Suprapubic skin (tissue), 4 donors: Measurements from ENCODE around the gene BRAT1. TPM values are rescaled to one million over a fixed set of nuclear protein-coding genes. Genes with fewer than 3 reads are reported as not detected.
A peak's percentile ranks its signal among the peaks of the same experiment; 100 is the strongest.

Experiments
- DNase-seq, 2 donors: peaks; one replicate each; pipeline ENCODE4 v3.0.0-alpha.2; 2019; ENCODE audit warnings: low spot score in 2 of 2
- H3K27ac ChIP-seq: fragments of 200-600 bp; sonication (generic); one replicate; pipeline ENCODE4 v1.5.1; 2019
- H3K27me3 ChIP-seq: fragments of 200-600 bp; sonication (generic); one replicate; pipeline ENCODE4 v1.5.1; 2019
- H3K36me3 ChIP-seq: fragments of 200-600 bp; sonication (generic); one replicate; pipeline ENCODE4 v1.5.1; 2019
- H3K4me1 ChIP-seq: fragments of 200-600 bp; sonication (generic); one replicate; pipeline ENCODE4 v1.5.1; 2019
- H3K4me3 ChIP-seq: fragments of 200-600 bp; sonication (generic); one replicate; pipeline ENCODE4 v1.5.1; 2019; ENCODE audit warnings: mild to moderate bottlenecking
- H3K9me3 ChIP-seq: fragments of 200-600 bp; sonication (generic); one replicate; pipeline ENCODE4 v1.5.1; 2019
- CTCF ChIP-seq, 2 donors: fragments of 200-600 bp in 1 of 2; fragments of 450-650 bp in 1 of 2; sonication (generic) in 1 of 2; IDR thresholded peaks; one replicate each; pipeline ENCODE4 v1.5.1; 2016 to 2019; ENCODE audit warnings: antibody characterized with exemption in 2 of 2, mild to moderate bottlenecking in 1 of 2, moderate library complexity in 1 of 2
- EP300 ChIP-seq: sonication (generic); formaldehyde crosslinking; IDR thresholded peaks from one replicate; pipeline ENCODE4 v1.6.1; 2017; ENCODE audit warnings: antibody characterized with exemption
- POLR2A ChIP-seq, 2 donors: fragments of 450-650 bp; IDR thresholded peaks; one replicate each; pipeline ENCODE4 v1.6.1; 2017; ENCODE audit warnings: antibody characterized with exemption in 2 of 2, mild to moderate bottlenecking in 2 of 2, moderate library complexity in 2 of 2
- POLR2AphosphoS5 ChIP-seq, 3 donors: sonication (generic); formaldehyde crosslinking; IDR thresholded peaks; one replicate each; pipeline ENCODE4 v1.6.1; 2017; ENCODE audit warnings: antibody characterized with exemption in 3 of 3
- WGBS: methylation state at CpG from one replicate; pipeline ENCODE4 v1.1.5; 2018; 5-methylcytosine and 5-hydroxymethylcytosine counted together
- total RNA-seq, 4 donors: library from RNA; depleted of rRNA; stranded (reverse); fragments of >200 nt; gene quantifications; one replicate each; pipeline ENCODE4 v1.1.0, GENCODE V29; 2016

The BRAT1 gene
- total RNA-seq, 4 donors from 2014 or later: 51.5 to 79.3 (median 63.3) TPM

- Histone ChIP-seq H3K9me3 (no peaks in the 10 kb centered on the region), H3K27me3 (peaks cover 20% of the 10 kb centered on the region), H3K4me1 (peaks cover 32% of the 10 kb centered on the region), H3K27ac (no peak overlapping the region), H3K36me3 (no peaks in the 10 kb centered on the region), H3K4me3 (no peak overlapping the region)
- DNase-seq: no peak
- TF ChIP-seq POLR2A (IDR thresholded peaks at IDR 0.05): no peak
- no peak for TF ChIP-seq CTCF (IDR thresholded peaks at IDR 0.05)
- TF ChIP-seq EP300: no peak
- no peak for TF ChIP-seq POLR2AphosphoS5 (IDR thresholded peaks at IDR 0.05)
- 39% methylated on average over 9 of the region's 11 CpGs for WGBS
Observed at GRCh38 chr7:2493205-2494164, 61.8 kb downstream of the BRAT1 start.

- WGBS: 94% methylated on average over 2 of the region's 2 CpGs
- no peaks in the 10 kb centered on the region for H3K36me3 ChIP-seq
Observed at GRCh38 chr7:2492038-2492437, 63.3 kb downstream of the BRAT1 start.

DNA sequence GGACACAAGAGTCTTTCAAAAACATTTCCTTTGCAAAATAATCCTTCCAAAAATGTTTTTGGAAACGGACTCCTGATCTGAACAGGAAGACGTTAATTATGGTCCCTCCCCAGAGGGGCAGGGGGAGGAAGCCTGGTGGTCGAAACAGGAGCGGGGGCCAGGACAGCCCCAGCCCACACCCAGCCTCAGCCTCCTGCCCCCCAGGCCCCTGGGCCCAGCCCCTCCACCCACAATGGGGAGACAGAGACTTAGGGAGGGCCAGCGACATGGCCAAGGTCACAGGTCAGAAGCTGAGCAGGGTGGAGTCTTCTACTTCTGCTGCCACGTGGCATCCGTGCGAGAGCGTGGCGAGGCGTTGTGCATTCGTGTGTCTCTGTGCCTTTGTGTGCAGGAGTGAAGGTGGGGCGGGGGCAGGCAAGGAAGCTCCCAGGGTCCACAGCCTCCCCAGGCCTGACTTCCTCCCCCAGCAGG lies 65.1 kb downstream of the BRAT1 start:
- DNase-seq: no peak
- Histone ChIP-seq H3K4me3 (no peak overlapping the region), H3K9me3 (no peaks in the 10 kb centered on the region), H3K27me3 (peaks cover 10% of the 10 kb centered on the region), H3K36me3 (no peaks in the 10 kb centered on the region), H3K4me1 (peaks cover 43% of the 10 kb centered on the region), H3K27ac (no peak overlapping the region)
- TF ChIP-seq POLR2AphosphoS5 (IDR thresholded peaks at IDR 0.05) (no peak), CTCF (IDR thresholded peaks at IDR 0.05) (no peak), POLR2A (IDR thresholded peaks at IDR 0.05) (no peak), EP300 (no peak)
- WGBS: 34% methylated on average over 4 of the region's 13 CpGs

More at GRCh38 chr7:2492038-2492437, 63.3 kb downstream of the BRAT1 start:
- peaks cover 43% of the 10 kb centered on the region for H3K4me1 ChIP-seq
- no peak overlapping the region for H3K4me3 ChIP-seq
- TF ChIP-seq POLR2AphosphoS5 (IDR thresholded peaks at IDR 0.05) (no peak), CTCF (IDR thresholded peaks at IDR 0.05) (no peak)
- no peaks in the 10 kb centered on the region for H3K9me3 ChIP-seq
- DNase-seq: no peak
- no peak overlapping the region for H3K27ac ChIP-seq
- peaks cover 10% of the 10 kb centered on the region for H3K27me3 ChIP-seq

DNA sequence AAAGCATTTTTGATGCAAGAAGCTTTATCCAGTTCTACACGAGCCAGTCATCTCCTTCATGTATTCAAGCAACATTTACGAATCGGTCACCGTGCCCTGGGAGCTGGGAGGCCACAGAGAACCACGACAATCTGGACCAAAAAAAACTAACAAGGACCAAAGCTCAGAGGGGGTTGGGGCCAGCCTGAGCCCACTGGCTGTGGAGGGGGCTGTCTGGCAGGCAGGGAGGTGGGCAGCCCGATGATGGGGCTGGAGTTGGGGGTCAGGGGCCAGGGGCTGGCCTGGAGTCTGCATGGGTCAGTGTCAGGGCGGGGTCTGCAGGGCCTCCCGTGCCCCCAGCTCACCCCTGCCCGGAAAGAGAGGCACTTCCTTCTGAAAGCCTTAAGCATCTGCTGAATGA lies 66.6 kb downstream of the BRAT1 start:
- 36% methylated on average over 8 of the region's 9 CpGs for WGBS
- Histone ChIP-seq H3K9me3 (no peaks in the 10 kb centered on the region), H3K4me1 (peaks cover 36% of the 10 kb centered on the region), H3K36me3 (no peaks in the 10 kb centered on the region), H3K27me3 (no peaks in the 10 kb centered on the region), H3K4me3 (no peak overlapping the region), H3K27ac (peak overlapping the region; percentile 64)
- TF ChIP-seq POLR2AphosphoS5 (IDR thresholded peaks at IDR 0.05): no peak
- TF ChIP-seq POLR2A (IDR thresholded peaks at IDR 0.05): no peak
- no peak for TF ChIP-seq CTCF (IDR thresholded peaks at IDR 0.05)
- TF ChIP-seq EP300: no peak
- DNase-seq: no peak

GRCh38 chr7:2488272-2488645 lies 67.1 kb downstream of the BRAT1 start:
- no peak for DNase-seq
- TF ChIP-seq POLR2AphosphoS5 (IDR thresholded peaks at IDR 0.05) (peak in 1 of 3 donors; percentile 50), EP300 (no peak)
- no peaks in the 10 kb centered on the region for H3K9me3 ChIP-seq
- H3K27ac ChIP-seq: peak overlapping the region; percentile 64
- peaks cover 33% of the 10 kb centered on the region for H3K4me1 ChIP-seq
- WGBS: 27% methylated on average over 6 of the region's 8 CpGs
- H3K4me3 ChIP-seq: no peak overlapping the region
- H3K27me3 ChIP-seq: no peaks in the 10 kb centered on the region
- no peaks in the 10 kb centered on the region for H3K36me3 ChIP-seq

Other genes with a start within 250 kb of the BRAT1 start
- 10 to 100 TPM; 13.7 to 35.1 (median 19.3) TPM for gene SNX8, start 241.1 kb downstream of the BRAT1 start, total RNA-seq
- gene EIF3B, start 200.7 kb downstream of the BRAT1 start, total RNA-seq: 100 to 1,000 TPM; 136 to 158 (median 139) TPM
- gene CHST12, start 151.9 kb downstream of the BRAT1 start, total RNA-seq: 10 to 100 TPM in 3 of 4 donors, 1 to 10 TPM in 1; 9.9 to 55.8 (median 24.5) TPM
- not detected for gene GRIFIN, start 79.1 kb downstream of the BRAT1 start, total RNA-seq
- gene LFNG, start 35.8 kb downstream of the BRAT1 start, total RNA-seq: 100 to 1,000 TPM; 105 to 198 (median 150) TPM
- gene IQCE, start 3.5 kb upstream of the BRAT1 start, total RNA-seq: 10 to 100 TPM; 10.1 to 18.8 (median 15.7) TPM
- gene TTYH3, start 76.5 kb upstream of the BRAT1 start, total RNA-seq: 10 to 100 TPM; 14.0 to 26.3 (median 19.5) TPM
- under 1 TPM in 1 of 4 donors, not detected in 3; 0.17 TPM for gene AMZ1, start 132.7 kb upstream of the BRAT1 start, total RNA-seq